GM15510 (cell line): ENCODE measurements around the gene CYTIP.

ENCODE experiments used
- POLR2A ChIP-seq: IDR thresholded peaks from 3 replicates; pipeline ENCODE4 v1.6.1; 2011; ENCODE audit warnings: borderline replicate concordance; ENCODE audit not compliant: insufficient read length; ENCODE audit errors: extremely low read depth

Gene CYTIP

DNA sequence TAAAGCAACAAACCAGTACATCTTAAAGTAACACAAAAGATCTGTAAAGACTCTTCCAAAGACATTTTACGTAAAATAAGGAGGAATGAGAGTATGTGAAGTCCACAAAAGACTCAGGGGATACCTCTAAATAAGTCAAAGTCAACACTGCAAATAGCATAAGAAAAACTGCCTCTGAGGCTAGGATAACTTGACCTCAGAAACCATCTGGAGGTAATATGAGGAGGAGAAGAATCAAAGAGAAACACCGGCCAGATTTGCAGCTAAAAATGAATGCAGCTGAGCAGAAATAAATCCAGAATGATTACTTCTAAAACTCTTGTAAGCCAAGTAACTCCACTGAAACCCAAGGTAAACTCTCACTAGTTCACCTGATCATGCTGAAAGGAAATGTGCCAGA is 66.0 kb downstream of the CYTIP start:
- TF ChIP-seq POLR2A = no peak

GRCh38 chr2:157376041-157376440 is 67.8 kb downstream of the CYTIP start:
- TF ChIP-seq POLR2A = no peak

- TF ChIP-seq POLR2A = no peak
Observed at GRCh38 chr2:157375384-157375783, 68.5 kb downstream of the CYTIP start.

GRCh38 chr2:157367704-157368103 is 76.2 kb downstream of the CYTIP start:
- no peak for TF ChIP-seq POLR2A
